Activated T-cell treated with anti-CD3 and anti-CD28 coated beads, Interleukin-2, amount 50 U/mL, for 24 hours (primary cell): ENCODE results near the gene TSSK2.

Source experiments
- DNase-seq: peaks from one replicate; pipeline ENCODE4 v3.0.0-alpha.2; 2020
- H3K27ac Mint-ChIP-seq: 2 replicates; pipeline ENCODE4 v1.8.0; 2020; ENCODE audit warnings: mild to moderate bottlenecking, mixed read lengths
- H3K27me3 Mint-ChIP-seq: 2 replicates; pipeline ENCODE4 v1.8.0; 2020; ENCODE audit warnings: mixed read lengths
- H3K36me3 Mint-ChIP-seq: 2 replicates; pipeline ENCODE4 v1.8.0; 2020; ENCODE audit warnings: low read depth, mixed read lengths
- H3K4me1 Mint-ChIP-seq: 2 replicates; pipeline ENCODE4 v1.8.0; 2020; ENCODE audit warnings: low read depth, mixed read lengths
- H3K4me3 Mint-ChIP-seq: 2 replicates; pipeline ENCODE4 v1.8.0; 2020; ENCODE audit warnings: mild to moderate bottlenecking, moderate library complexity, mixed read lengths
- H3K9me3 Mint-ChIP-seq: 2 replicates; pipeline ENCODE4 v1.8.0; 2020; ENCODE audit warnings: mixed read lengths

Gene TSSK2

DNA sequence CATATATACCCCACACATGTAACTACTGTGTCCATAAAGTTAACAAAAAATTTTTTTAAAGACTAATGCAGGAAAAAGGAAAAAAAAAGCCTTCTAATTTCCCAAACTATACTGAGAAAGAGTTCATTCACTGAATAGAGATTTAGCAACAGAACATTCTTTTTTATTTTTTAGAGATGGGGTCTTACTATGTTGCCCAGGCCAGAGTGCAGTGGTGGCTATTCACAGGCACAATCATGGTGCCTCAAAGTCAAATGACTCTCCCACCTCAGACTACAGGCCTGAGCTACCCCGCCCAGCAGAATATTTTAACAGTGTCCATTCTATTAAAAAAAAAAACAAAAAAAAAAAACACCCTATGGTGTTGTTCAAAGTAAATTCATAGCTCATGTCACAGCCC is 34.6 kb upstream of the TSSK2 start:
- no peak overlapping the region for H3K4me3 Mint-ChIP-seq
- DNase-seq: no peak
- H3K27me3 Mint-ChIP-seq: no peaks in the 10 kb centered on the region
- H3K9me3 Mint-ChIP-seq: no peaks in the 10 kb centered on the region
- peaks cover 52% of the 10 kb centered on the region for H3K36me3 Mint-ChIP-seq
- no peak overlapping the region for H3K27ac Mint-ChIP-seq
- peaks cover 33% of the 10 kb centered on the region for H3K4me1 Mint-ChIP-seq

DNA sequence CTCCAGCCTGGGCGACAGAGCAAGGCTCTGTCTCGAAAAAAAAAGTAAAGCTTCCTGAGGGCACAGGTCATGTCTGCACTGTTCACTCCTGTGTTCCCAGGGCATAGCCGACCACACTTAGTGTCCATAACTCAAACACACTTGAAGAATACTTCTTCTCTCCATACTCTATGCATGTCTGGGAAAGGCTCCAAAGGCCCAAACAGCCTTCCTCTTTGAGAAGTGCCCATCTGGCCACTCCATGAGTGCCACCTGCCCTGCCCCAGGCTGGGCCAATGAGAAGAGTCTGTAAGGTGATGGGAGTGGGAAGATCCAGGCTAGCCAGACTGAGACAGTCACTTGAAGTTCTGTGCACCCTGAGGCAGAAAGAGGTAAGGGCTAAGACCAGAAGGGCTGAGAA is 33.6 kb upstream of the TSSK2 start:
- no peak overlapping the region for H3K4me3 Mint-ChIP-seq

DNA sequence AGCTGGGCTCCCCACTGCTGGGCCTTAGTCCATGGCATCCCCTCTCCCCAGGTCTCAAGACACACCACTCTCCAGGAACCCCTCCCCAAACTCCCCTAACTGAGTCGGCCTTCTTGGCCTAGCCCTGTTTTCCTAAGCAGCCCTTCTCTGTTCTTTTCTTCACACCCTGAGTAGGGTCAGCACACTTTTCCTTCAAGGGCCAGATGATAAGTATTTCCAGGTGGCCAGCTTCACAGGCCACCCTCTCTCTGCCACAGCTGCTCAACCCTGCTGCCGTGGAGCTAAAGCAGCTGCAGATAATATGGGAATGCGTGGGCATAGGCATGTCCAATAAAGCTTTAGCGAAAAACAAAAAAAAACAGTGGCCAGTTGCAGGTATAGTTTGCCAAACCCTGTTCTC is 33.0 kb upstream of the TSSK2 start:
- Mint-ChIP-seq H3K36me3 (peaks cover 49% of the 10 kb centered on the region), H3K4me1 (peaks cover 36% of the 10 kb centered on the region), H3K27ac (peak overlapping the region; percentile 77), H3K4me3 (no peak overlapping the region), H3K9me3 (no peaks in the 10 kb centered on the region), H3K27me3 (no peaks in the 10 kb centered on the region)
- DNase-seq: no peak

More for the DNA sequence above, 33.6 kb upstream of the TSSK2 start:
- Mint-ChIP-seq H3K36me3 (peaks cover 51% of the 10 kb centered on the region), H3K27me3 (no peaks in the 10 kb centered on the region), H3K27ac (peak overlapping the region; percentile 47), H3K9me3 (no peaks in the 10 kb centered on the region), H3K4me1 (peaks cover 37% of the 10 kb centered on the region)
- DNase-seq: no peak

DNA sequence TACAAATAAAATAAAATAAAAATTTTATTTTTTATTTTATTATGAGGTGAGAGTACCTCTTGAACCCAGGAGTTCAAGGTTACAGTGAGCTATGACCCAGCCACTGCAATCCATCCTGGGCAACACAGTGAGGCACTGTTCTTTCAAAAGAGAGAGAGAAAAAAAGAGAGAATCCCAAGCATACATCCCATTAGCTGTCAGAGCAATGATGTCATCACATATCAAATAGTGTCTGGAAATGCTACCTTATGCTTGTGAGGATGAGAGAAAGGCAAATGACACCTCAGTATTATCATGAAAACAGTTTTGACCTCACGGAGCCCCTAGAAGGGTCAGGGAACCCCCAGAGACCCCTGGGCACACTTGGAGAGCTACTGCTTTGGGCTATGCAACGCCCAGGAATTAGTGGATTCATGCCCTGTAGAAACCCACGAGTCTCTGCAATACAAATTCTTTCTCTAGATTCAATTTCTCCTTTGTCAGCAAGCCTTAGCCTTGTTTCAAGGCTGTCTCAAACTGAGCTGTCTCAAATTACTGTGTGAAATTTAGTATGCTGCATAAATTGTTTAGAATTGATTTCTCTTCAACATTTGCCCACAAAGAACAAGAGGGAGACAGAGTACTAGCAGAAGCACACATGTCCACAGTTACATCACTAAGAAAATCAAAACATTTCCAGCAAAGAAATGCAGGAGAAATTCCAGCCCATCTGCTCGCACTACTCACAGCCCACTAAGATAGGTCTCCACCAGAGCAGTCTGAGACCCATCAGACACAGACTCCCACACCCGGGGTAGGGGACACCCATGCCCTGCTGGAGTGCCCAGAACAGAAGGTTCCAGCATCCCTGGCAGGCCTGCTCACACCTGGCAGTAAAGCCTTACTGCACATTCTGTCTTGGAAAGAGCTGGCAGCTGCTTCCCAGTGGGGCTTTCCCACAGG is 27.0 kb upstream of the TSSK2 start:
- DNase-seq: no peak
- H3K9me3 Mint-ChIP-seq: no peaks in the 10 kb centered on the region
- no peaks in the 10 kb centered on the region for H3K27me3 Mint-ChIP-seq
- H3K4me1 Mint-ChIP-seq: peaks cover 61% of the 10 kb centered on the region
- no peak overlapping the region for H3K27ac Mint-ChIP-seq
- H3K36me3 Mint-ChIP-seq: peaks cover 18% of the 10 kb centered on the region
- H3K4me3 Mint-ChIP-seq: no peak overlapping the region

DNA sequence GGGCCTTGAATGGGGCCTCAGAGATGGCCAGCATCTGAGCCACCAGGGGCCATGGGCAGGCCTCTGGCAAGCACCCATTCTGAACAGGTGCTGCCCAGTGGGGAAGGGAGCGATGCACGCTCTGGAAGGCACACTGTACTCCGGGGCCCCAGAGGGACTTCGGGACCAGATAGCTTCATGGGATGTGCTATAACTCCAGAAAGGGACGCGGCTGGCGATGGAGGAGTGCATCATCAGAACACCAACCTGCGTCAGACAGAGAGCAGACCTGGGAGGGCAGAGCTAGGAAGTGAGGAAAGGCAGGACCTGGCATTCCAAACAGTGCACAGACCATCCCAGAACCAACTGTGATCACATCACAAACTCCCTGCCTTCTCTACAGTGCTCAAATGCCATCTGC is 25.7 kb upstream of the TSSK2 start:
- no peak for DNase-seq
- H3K4me3 Mint-ChIP-seq: no peak overlapping the region
- H3K9me3 Mint-ChIP-seq: no peaks in the 10 kb centered on the region
- no peak overlapping the region for H3K27ac Mint-ChIP-seq
- H3K4me1 Mint-ChIP-seq: peaks cover 68% of the 10 kb centered on the region
- peaks cover 11% of the 10 kb centered on the region for H3K36me3 Mint-ChIP-seq
- H3K27me3 Mint-ChIP-seq: no peaks in the 10 kb centered on the region

DNA sequence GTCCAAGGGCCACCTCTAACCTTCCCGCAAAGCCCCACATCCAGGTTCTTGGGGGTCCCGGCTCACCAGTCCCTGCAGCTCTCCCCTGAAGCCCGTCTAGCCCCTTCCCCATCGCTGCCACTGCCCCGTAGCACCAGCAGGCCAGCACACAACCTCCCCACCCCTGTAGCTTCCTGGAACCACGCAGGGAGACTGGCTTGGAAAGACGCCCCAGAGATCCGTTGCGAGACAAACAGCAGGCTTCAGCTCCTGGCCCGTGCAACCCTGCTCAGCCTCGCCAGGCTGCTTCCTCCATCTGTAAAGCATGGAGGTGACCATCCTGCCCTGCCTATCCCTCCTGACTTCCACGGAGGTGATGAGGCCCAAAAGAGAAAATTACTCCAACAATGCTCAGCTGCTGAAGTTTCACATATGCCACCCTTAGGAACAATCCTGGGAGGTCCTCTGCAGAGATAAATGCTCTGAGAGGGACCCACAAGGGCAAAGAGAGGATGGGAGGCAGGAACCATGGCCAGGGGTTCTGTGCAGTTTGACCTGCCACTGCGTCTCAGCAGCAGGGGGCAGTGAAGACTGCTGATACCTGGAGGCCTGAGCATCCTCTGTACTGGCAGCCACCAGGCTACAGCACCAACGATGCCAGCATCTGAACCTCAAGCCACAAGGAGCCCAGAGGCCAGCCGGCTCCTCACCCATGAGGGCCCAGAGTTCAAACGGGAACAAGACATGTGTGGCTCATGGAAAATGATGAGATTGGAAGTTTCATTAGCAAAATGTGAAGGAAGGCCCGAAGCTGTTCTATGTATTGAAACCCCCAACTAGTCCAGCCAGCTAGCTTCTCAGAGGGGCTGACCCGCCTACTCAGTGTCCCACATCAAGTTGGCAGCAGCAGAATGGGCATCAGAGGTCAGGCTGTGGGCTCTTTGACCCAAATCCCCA is 25.0 kb upstream of the TSSK2 start:
- DNase-seq: peak; percentile 54
- H3K4me1 Mint-ChIP-seq: peaks cover 74% of the 10 kb centered on the region
- peak overlapping the region; percentile 44 for H3K27ac Mint-ChIP-seq

DNA sequence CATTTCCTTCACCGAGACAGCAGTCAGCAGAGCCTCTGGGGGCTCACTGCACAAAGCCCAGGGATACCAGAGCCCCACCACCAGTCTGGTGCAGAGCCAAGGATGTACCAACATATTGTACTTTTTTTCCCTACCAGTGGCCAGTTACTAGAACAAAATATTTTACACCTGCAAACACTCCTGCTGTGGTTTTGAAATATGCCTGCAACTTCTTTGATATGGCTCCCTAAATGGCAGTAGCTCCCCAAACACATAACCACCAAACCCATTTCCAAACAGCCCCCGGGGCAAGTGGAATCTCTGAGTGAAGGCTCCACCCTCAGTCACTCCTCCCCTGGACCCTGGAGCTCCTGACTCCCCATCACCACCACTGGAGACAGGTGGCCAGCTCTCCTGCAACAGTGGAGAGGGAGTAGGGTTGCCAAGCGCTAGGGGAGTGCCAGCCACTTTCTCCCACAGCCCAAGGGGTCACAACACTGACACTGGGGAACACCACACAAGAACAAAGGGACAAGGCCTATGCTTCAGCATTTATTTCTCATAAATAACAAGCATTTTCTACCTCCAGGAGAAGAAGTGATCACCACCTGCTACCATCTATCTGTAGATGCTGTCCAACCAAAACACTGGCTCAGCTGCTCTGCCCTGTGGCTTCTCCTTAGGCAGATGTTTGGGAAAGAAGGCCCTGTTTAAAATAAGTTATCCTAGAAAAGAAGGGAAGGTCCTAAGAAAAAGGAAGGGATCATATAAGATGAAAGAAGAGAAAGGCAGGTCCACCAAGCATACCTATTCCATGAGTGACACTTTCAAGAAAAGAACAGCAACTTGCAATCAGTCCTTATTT is 24.0 kb upstream of the TSSK2 start:
- Mint-ChIP-seq H3K9me3 (no peaks in the 10 kb centered on the region), H3K4me3 (no peak overlapping the region), H3K27ac (peak overlapping the region; percentile 7), H3K27me3 (no peaks in the 10 kb centered on the region), H3K4me1 (peaks cover 75% of the 10 kb centered on the region), H3K36me3 (peaks cover 3% of the 10 kb centered on the region)
- DNase-seq: no peak

More for the DNA sequence above, 25.0 kb upstream of the TSSK2 start:
- no peak overlapping the region for H3K4me3 Mint-ChIP-seq
- peaks cover 8% of the 10 kb centered on the region for H3K36me3 Mint-ChIP-seq
- no peaks in the 10 kb centered on the region for H3K27me3 Mint-ChIP-seq
- H3K9me3 Mint-ChIP-seq: no peaks in the 10 kb centered on the region

DNA sequence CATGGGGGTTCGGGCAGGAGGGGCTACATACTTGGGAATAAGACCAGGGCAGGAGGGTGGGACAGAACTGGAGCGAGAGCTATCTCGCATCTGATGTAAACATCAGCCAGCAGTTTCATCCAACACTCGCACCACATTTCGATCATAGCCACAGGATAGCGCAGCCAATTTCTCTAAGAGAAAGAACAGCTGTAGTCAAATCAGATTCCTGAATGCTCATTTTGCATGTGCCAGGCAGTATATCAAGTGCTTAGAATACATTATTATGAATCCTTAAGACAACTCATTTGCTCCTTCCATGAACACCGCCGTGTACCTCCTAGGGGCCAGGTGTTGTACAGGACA is 23.4 kb upstream of the TSSK2 start:
- Mint-ChIP-seq H3K4me1 (peaks cover 78% of the 10 kb centered on the region), H3K27ac (peak overlapping the region; percentile 30), H3K27me3 (no peaks in the 10 kb centered on the region), H3K36me3 (peaks cover 5% of the 10 kb centered on the region), H3K4me3 (no peak overlapping the region), H3K9me3 (no peaks in the 10 kb centered on the region)
- DNase-seq: no peak

DNA sequence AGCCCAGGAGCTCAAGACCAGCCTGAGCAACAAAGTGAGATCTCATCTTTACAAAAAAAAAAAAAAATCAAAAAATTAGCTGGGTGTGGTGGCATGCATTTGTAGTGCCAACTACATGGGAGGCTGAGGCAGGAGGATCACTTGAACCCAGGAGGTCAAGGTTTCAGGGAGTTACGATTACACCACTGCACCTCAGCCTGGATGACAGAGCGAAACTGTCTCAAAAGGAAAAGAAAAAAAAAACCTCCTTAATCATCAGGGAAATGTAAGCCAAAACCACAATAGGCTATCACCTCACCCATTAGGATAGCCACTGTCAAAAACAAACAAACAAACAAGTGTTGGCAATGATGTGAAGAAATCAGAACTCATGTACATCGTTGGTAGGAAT is 22.3 kb upstream of the TSSK2 start:
- Mint-ChIP-seq H3K27ac (peak overlapping the region; percentile 87), H3K4me3 (no peak overlapping the region), H3K4me1 (peaks cover 81% of the 10 kb centered on the region), H3K9me3 (no peaks in the 10 kb centered on the region), H3K36me3 (peaks cover 5% of the 10 kb centered on the region), H3K27me3 (no peaks in the 10 kb centered on the region)
- no peak for DNase-seq

DNA sequence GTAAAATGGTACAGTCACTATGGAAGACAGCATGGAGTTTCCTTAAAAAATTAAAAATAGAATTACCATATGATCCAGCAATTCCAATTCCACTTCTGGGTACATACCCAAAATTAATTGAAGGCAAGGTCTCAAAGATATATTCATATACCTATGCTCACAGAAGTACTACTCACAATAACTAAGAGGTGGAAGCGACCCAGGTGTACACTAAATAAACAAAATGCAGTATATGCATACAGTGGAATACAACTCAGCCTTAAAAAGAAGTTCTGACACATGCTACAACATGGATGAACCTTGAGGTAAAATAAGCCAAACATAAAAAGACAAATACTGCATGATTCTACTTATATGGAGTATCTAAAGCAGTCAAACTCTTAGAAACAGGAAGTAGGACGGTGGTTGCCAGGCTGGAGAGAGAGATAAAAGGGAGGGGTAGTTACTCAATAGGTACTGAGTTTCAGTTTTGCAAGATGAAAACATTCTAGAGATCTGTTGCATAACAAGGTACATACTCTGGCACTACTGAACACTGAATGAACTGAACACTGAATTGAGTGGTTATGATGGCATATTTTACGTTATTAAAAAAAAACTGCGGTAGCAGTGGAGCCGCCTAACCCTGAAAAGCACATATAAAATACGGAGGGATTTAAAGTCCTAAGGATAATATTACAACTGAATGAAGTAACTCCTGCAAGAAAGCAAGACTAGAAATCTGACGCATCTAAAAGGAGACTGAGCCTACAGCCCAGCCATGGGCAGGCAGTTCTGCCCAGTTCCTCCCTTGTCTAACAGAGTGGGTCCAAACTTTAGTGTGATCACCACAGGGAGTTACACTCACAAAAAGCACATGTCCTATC is 21.7 kb upstream of the TSSK2 start:
- Mint-ChIP-seq H3K27me3 (no peaks in the 10 kb centered on the region), H3K27ac (peak overlapping the region; percentile 87), H3K9me3 (no peaks in the 10 kb centered on the region), H3K4me1 (peaks cover 76% of the 10 kb centered on the region), H3K4me3 (peak overlapping the region; percentile 42), H3K36me3 (peaks cover 5% of the 10 kb centered on the region)
- DNase-seq: no peak

DNA sequence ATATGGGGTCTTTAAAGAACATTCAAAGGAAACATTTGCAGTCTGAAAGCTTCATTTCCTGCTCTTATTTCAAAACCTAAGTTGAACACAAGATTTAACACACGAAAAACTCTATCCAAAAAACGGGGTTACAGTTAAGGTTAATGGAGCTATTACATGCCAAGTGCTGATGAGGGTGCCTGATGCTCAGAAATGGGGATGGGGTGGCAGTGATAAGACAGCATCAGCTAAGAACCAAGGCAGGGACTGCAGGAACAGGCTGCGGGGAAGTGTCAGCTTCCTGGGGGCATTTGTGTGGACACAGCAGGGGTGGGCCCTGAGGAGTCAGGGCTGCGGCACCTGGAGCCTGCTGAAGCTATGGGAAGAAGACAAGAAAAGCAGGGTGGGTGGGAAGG is 21.0 kb upstream of the TSSK2 start:
- H3K9me3 Mint-ChIP-seq: no peaks in the 10 kb centered on the region
- H3K27me3 Mint-ChIP-seq: no peaks in the 10 kb centered on the region
- H3K36me3 Mint-ChIP-seq: peaks cover 8% of the 10 kb centered on the region
- no peak for DNase-seq
- peaks cover 77% of the 10 kb centered on the region for H3K4me1 Mint-ChIP-seq
- peak overlapping the region; percentile 87 for H3K27ac Mint-ChIP-seq
- H3K4me3 Mint-ChIP-seq: peak overlapping the region; percentile 42

DNA sequence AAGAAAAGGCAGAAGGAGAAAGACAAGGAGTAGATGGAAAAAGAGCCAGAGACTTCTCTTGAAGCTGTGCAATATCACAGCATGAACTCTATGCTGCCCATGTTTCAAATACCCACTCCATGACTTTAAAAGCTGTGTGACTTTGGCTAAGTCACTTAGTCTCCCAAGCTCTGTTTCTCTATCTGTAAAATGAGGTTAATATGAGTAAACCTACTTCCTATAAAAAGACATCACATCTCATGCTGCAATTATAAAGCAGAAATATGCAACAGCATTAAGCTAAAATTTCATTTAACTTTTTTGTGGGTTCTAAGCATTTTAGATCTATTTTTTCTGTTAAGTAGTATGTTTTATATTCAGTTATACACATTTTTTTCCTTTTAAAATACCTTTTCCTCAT is 20.5 kb upstream of the TSSK2 start:
- Mint-ChIP-seq H3K27me3 (no peaks in the 10 kb centered on the region), H3K4me3 (no peak overlapping the region), H3K4me1 (peaks cover 76% of the 10 kb centered on the region), H3K36me3 (peaks cover 13% of the 10 kb centered on the region), H3K27ac (peak overlapping the region; percentile 81), H3K9me3 (no peaks in the 10 kb centered on the region)
- DNase-seq: no peak

DNA sequence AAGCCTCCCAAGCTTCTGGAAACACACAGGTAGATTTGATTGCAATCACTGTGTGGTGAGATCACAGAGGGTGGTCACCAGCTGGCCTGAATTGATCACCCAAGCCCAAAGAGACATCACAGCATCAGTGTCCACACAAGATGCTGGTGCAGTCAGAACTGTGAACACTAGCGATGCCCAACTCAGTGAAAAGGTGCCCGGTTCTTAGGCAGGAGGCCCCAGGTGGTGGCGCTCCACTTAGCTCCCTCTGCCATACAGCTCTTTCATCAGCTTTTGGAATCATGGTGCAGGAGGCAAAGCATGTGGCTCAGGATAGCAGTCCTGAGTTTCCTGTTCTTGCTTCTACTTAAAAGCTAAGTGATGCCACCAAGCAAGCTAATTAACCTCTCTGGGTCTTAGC is 20.0 kb upstream of the TSSK2 start:
- DNase-seq: no peak
- Mint-ChIP-seq H3K27ac (peak overlapping the region; percentile 81), H3K4me1 (peaks cover 76% of the 10 kb centered on the region), H3K36me3 (peaks cover 16% of the 10 kb centered on the region), H3K27me3 (no peaks in the 10 kb centered on the region), H3K9me3 (no peaks in the 10 kb centered on the region), H3K4me3 (no peak overlapping the region)
